HepG2 (cell line): ENCODE results near the gene ADGRB2. TPM values are rescaled to one million over a fixed set of nuclear protein-coding genes. Genes with fewer than 3 reads are reported as not detected.

ENCODE experiments used
- CHD2 ChIP-seq: IDR thresholded peaks from 2 replicates; pipeline ENCODE4 v1.6.1; 2011; ENCODE audit warnings: low read depth, low read length, improper control_type of control experiment
- FLYWCH1 ChIP-seq: sonication (generic); formaldehyde crosslinking; IDR thresholded peaks from 2 replicates; pipeline ENCODE4 v1.8.1; 2023; ENCODE audit warnings: mild to moderate bottlenecking, missing genetic modification reagents
- HDAC6 ChIP-seq: fragments of 200-600 bp; sonication (generic); IDR thresholded peaks from 2 replicates; pipeline ENCODE4 v1.7.0; 2017; ENCODE audit warnings: mild to moderate bottlenecking, antibody characterized with exemption, low read length, low read depth
- NBN ChIP-seq: fragments of 450-650 bp; conservative IDR thresholded peaks from 2 replicates; pipeline ENCODE4 v1.6.1; 2017
- PPARG ChIP-seq: conservative IDR thresholded peaks from 2 replicates; pipeline ENCODE4 v1.6.1; 2016; ENCODE audit warnings: missing biosample characterization, missing genetic modification reagents
- TFDP1 ChIP-seq: IDR thresholded peaks from 2 replicates; pipeline ENCODE4 v1.6.1; 2016; ENCODE audit warnings: missing compliant biosample characterization, missing genetic modification reagents, borderline replicate concordance
- ZNF143 ChIP-seq: sonication (generic); formaldehyde crosslinking; IDR thresholded peaks from 2 replicates; pipeline ENCODE4 v1.4.0; 2020; ENCODE audit warnings: missing genetic modification reagents
- ZNF318 ChIP-seq: sonication (generic); formaldehyde crosslinking; IDR thresholded peaks from 2 replicates; pipeline ENCODE4 v1.4.0; 2020; ENCODE audit warnings: mild to moderate bottlenecking, missing genetic modification reagents
- ZNF563 ChIP-seq: sonication (generic); formaldehyde crosslinking; IDR thresholded peaks from 2 replicates; pipeline ENCODE4 v1.8.0; 2022; ENCODE audit warnings: mild to moderate bottlenecking, moderate library complexity, missing genetic modification reagents
- ZNF644 ChIP-seq: IDR thresholded peaks from 2 replicates; pipeline ENCODE4 v1.6.1; 2016; ENCODE audit warnings: low read depth
- ZNF652 ChIP-seq: IDR thresholded peaks from 2 replicates; pipeline ENCODE4 v1.6.1; 2016; ENCODE audit warnings: low read depth, borderline replicate concordance
- ZNF678 ChIP-seq: sonication (generic); formaldehyde crosslinking; IDR thresholded peaks from 2 replicates; pipeline ENCODE4 v1.4.0; 2020; ENCODE audit warnings: mild to moderate bottlenecking, missing genetic modification reagents
- polyA plus RNA-seq, 8 experiments: library from polyadenylated mRNA; depleted of rRNA in 3 of 8; stranded (reverse) in 7 of 8; unstranded in 1 of 8; fragments of >200 nt; fragmentation: Illumina TruSeq in 4 of 8; extraction: Trizol in 4 of 8; gene quantifications; 2 replicates each; pipeline versions ENCODE4 v1.2.1 to v1.2.3, GENCODE V29; 2011 to 2016; ENCODE audit warnings: low read depth in 4 of 8, missing spikeins in 1 of 8, mixed read lengths in 1 of 8; ENCODE audit not compliant: insufficient read depth in 1 of 8
- total RNA-seq, 5 experiments: library from RNA; depleted of rRNA; stranded (reverse); fragments of >200 nt; fragmentation: Illumina TruSeq; extraction: Trizol; gene quantifications; 2 replicates each; pipeline ENCODE4 v1.2.3, GENCODE V29; 2016; ENCODE audit warnings: low read depth in 1 of 5
- TF ChIP-seq, protein P1 (sequence below): sonication (generic); formaldehyde crosslinking; IDR thresholded peaks from 2 replicates; pipeline ENCODE4 v1.4.0; 2020; ENCODE audit warnings: missing genetic modification reagents, borderline replicate concordance
- TF ChIP-seq, protein P2 (sequence below): sonication (generic); formaldehyde crosslinking; IDR thresholded peaks from 2 replicates; pipeline ENCODE4 v1.4.0; 2020; ENCODE audit warnings: mild to moderate bottlenecking, missing genetic modification reagents

Gene ADGRB2
- total and polyA plus RNA-seq, 2 of the 13 experiments (the other 11 are each of a cell fraction or from before 2014, with no cell fraction given) = 0.03 to 0.09 TPM

- no peak for TF ChIP-seq FLYWCH1 (CRISPR knock-in tag)
- no peak for TF ChIP-seq TFDP1 (CRISPR knock-in tag)
- TF ChIP-seq, protein P1, sequence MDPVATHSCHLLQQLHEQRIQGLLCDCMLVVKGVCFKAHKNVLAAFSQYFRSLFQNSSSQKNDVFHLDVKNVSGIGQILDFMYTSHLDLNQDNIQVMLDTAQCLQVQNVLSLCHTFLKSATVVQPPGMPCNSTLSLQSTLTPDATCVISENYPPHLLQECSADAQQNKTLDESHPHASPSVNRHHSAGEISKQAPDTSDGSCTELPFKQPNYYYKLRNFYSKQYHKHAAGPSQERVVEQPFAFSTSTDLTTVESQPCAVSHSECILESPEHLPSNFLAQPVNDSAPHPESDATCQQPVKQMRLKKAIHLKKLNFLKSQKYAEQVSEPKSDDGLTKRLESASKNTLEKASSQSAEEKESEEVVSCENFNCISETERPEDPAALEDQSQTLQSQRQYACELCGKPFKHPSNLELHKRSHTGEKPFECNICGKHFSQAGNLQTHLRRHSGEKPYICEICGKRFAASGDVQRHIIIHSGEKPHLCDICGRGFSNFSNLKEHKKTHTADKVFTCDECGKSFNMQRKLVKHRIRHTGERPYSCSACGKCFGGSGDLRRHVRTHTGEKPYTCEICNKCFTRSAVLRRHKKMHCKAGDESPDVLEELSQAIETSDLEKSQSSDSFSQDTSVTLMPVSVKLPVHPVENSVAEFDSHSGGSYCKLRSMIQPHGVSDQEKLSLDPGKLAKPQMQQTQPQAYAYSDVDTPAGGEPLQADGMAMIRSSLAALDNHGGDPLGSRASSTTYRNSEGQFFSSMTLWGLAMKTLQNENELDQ (CRISPR knock-in tag) = no peak
- 0 out of 2 replicates have a peak, but pooled peaks have one; percentile 41 for TF ChIP-seq ZNF563 (CRISPR knock-in tag)
- no peak for TF ChIP-seq NBN
- no peak for TF ChIP-seq PPARG (CRISPR knock-in tag)
- TF ChIP-seq, protein P2, sequence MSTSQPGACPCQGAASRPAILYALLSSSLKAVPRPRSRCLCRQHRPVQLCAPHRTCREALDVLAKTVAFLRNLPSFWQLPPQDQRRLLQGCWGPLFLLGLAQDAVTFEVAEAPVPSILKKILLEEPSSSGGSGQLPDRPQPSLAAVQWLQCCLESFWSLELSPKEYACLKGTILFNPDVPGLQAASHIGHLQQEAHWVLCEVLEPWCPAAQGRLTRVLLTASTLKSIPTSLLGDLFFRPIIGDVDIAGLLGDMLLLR (CRISPR knock-in tag) = no peak
- TF ChIP-seq ZNF318 (CRISPR knock-in tag) = no peak
- no peak for TF ChIP-seq ZNF644 (CRISPR knock-in tag)
- TF ChIP-seq ZNF652 (CRISPR knock-in tag) = no peak
- TF ChIP-seq ZNF143 (CRISPR knock-in tag) = no peak
- no peak for TF ChIP-seq ZNF678 (CRISPR knock-in tag)
- 0 out of 2 replicates have a peak, but pooled peaks have one; percentile 20 for TF ChIP-seq CHD2
- no peak for TF ChIP-seq HDAC6
These were observed 1.1 kb downstream of the ADGRB2 start (continued) for GRCh38 chr1:31762726-31763670.
